Spinal cord (tissue), 10 donors: ENCODE results near the gene MYO1B. TPM values are rescaled to one million over a fixed set of nuclear protein-coding genes. Genes with fewer than 3 reads are reported as not detected.

Source experiments
- DNase-seq, 6 donors: peaks; one replicate each; pipeline versions ENCODE4 v3.0.0 to v3.0.0-alpha.2; 2013 to 2015; ENCODE audit warnings: low spot score in 6 of 6, low read depth in 4 of 6
- H3K27ac ChIP-seq: one replicate; pipeline ENCODE4 v1.5.1; 2013; ENCODE audit warnings: low read depth, low read length, control low read depth
- H3K27me3 ChIP-seq: one replicate; pipeline ENCODE4 v1.6.1; 2013; ENCODE audit warnings: low read length; ENCODE audit not compliant: control insufficient read depth, insufficient read depth
- H3K36me3 ChIP-seq: one replicate; pipeline ENCODE4 v1.6.1; 2013; ENCODE audit warnings: low read length; ENCODE audit not compliant: control insufficient read depth, insufficient read depth
- H3K4me1 ChIP-seq: one replicate; pipeline ENCODE4 v1.6.1; 2013; ENCODE audit warnings: low read length; ENCODE audit not compliant: control insufficient read depth, insufficient read depth
- H3K4me3 ChIP-seq: one replicate; pipeline ENCODE4 v1.5.1; 2013; ENCODE audit warnings: low read depth, low read length, control low read depth
- H3K9me3 ChIP-seq: one replicate; pipeline ENCODE4 v1.6.1; 2013; ENCODE audit warnings: low read length; ENCODE audit not compliant: control insufficient read depth, insufficient read depth
- WGBS: methylation state at CpG from one replicate; pipeline ENCODE4 v1.1.5; 2013; ENCODE audit warnings: missing lambda C conversion rate; ENCODE audit not compliant: insufficient coverage; 5-methylcytosine and 5-hydroxymethylcytosine counted together
- polyA plus RNA-seq, 2 donors: library from polyadenylated mRNA; unstranded; fragments of 120-200 nt; gene quantifications; one replicate each; pipeline ENCODE4 v1.2.1, GENCODE V29; 2013; ENCODE audit not compliant: insufficient read length in 2 of 2
- total RNA-seq, 2 donors: library from RNA; depleted of rRNA in 1 of 2; stranded (reverse); fragments of 120-200 nt in 1 of 2; fragments of >200 nt in 1 of 2; gene quantifications; one replicate each; pipeline versions ENCODE4 v1.2.3 to v1.2.4, GENCODE V29; 2013 to 2014
- donor health status: healthy.

MYO1B gene
- total and polyA plus RNA-seq, 4 donors, result 33.5 to 67.6 (median 54.5) TPM

DNA sequence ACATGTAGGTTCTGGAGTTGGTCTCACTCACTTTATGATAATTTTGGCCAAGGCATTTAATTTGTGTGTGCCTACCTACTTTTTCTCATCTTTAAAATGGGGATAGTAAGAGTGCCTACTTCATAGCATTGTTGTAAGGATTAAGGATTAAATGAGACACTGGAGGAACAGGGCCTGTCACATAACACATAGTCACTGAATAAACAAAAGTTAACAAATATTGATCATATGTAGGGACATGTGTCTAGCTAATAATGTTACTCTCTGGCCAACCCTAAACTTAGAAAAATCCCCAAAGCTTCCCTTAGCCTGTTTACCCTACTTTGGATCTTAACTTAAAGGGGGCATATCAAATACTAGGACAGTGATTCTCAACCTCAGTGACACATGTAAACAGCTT is 169.9 kb downstream of the MYO1B start:
- Histone ChIP-seq H3K36me3 (no peaks in the 10 kb centered on the region), H3K27ac (no peak overlapping the region), H3K4me1 (peaks cover 3% of the 10 kb centered on the region), H3K9me3 (no peaks in the 10 kb centered on the region), H3K27me3 (no peaks in the 10 kb centered on the region), H3K4me3 (no peak overlapping the region)
- DNase-seq, result no peak

DNA sequence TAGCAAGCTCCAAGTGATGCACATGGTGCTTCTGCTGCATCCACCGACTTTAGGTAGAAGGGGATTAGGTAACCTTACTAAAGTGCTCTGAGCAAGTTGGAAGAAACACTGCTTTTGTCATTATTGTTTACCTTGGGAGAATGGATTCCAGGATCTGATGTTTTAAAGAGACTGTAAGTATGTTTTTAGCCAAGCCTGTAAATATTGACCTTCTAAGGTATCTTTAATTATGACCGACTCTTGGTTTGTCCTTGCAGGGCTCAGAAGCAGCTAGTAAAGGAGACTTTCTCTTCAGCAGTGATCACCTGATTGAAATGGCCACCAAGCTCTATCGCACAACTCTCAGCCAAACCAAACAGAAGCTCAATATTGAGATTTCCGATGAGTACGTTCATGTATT is 170.7 kb downstream of the MYO1B start:
- H3K4me3 ChIP-seq, result no peak overlapping the region
- peaks cover 3% of the 10 kb centered on the region for H3K4me1 ChIP-seq
- 96% methylated on average over 3 of the region's 5 CpGs for WGBS
- H3K36me3 ChIP-seq, result no peaks in the 10 kb centered on the region
- no peak overlapping the region for H3K27ac ChIP-seq
- DNase-seq, result no peak
- H3K27me3 ChIP-seq, result no peaks in the 10 kb centered on the region
- no peaks in the 10 kb centered on the region for H3K9me3 ChIP-seq

- H3K4me3 ChIP-seq, result no peak overlapping the region
- WGBS, result 82% methylated on average over 6 of the region's 7 CpGs
- no peak for DNase-seq
These were observed 172.5 kb downstream of the MYO1B start for GRCh38 chr2:191417746-191418145.

DNA sequence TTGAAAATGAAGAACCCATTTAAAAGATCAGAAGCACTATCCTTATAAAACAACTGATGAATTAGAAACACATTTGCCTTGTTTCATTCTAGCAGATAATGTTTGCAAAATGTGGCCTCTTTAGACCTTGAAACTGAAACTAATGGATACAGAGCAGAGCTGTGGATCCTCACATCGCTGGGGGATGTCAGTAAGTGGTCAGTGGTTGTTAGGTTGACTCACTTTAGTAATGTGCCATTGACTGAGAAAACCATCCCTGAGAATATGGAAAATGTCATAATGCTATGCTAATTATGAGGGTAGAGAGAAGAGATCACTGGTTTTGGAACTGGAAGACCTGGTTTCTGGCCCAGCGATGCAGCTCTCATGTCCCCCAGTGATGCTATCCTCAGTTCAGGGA is 176.7 kb downstream of the MYO1B start:
- no peak for DNase-seq
- Histone ChIP-seq H3K4me1 (peaks cover 3% of the 10 kb centered on the region), H3K36me3 (no peaks in the 10 kb centered on the region), H3K9me3 (no peaks in the 10 kb centered on the region), H3K27ac (no peak overlapping the region), H3K4me3 (no peak overlapping the region), H3K27me3 (no peaks in the 10 kb centered on the region)
- 100% methylated on average over 2 of the region's 2 CpGs for WGBS

More at GRCh38 chr2:191417746-191418145, 172.5 kb downstream of the MYO1B start:
- H3K9me3 ChIP-seq, result no peaks in the 10 kb centered on the region
- H3K36me3 ChIP-seq, result no peaks in the 10 kb centered on the region
- no peaks in the 10 kb centered on the region for H3K27me3 ChIP-seq
- no peak overlapping the region for H3K27ac ChIP-seq
- H3K4me1 ChIP-seq, result peaks cover 3% of the 10 kb centered on the region

GRCh38 chr2:191427031-191427430 is 181.8 kb downstream of the MYO1B start:
- no peaks in the 10 kb centered on the region for H3K27me3 ChIP-seq
- H3K27ac ChIP-seq, result no peak overlapping the region
- no peak for DNase-seq
- no peaks in the 10 kb centered on the region for H3K36me3 ChIP-seq
- WGBS, result 100% methylated on average over 2 of the region's 4 CpGs
- H3K4me1 ChIP-seq, result no peaks in the 10 kb centered on the region
- no peak overlapping the region for H3K4me3 ChIP-seq
- no peaks in the 10 kb centered on the region for H3K9me3 ChIP-seq

DNA sequence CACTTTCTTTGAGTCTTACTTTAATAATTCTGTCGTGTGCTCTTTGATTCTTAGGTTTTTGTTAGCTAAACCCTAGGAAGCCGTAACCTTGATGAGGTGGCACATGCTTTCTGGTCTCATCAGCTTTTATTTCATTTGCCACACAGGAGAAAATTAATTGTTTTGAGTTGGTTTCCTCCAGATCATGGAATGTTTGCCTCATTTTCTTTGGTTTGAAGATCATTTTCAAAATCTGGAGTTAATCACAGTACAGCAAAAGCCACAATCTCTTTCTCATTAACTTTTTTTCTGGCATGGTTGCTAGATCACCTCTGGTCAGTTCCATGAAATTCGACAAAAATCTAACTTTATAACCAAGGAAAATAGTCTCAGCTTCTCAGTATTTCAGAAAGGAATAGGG is 182.9 kb downstream of the MYO1B start:
- no peaks in the 10 kb centered on the region for H3K27me3 ChIP-seq
- DNase-seq, result no peak
- no peak overlapping the region for H3K4me3 ChIP-seq
- no peak overlapping the region for H3K27ac ChIP-seq
- no peaks in the 10 kb centered on the region for H3K9me3 ChIP-seq
- no peaks in the 10 kb centered on the region for H3K4me1 ChIP-seq
- WGBS, result 100% methylated on average over 1 of the region's 3 CpGs
- no peaks in the 10 kb centered on the region for H3K36me3 ChIP-seq

DNA sequence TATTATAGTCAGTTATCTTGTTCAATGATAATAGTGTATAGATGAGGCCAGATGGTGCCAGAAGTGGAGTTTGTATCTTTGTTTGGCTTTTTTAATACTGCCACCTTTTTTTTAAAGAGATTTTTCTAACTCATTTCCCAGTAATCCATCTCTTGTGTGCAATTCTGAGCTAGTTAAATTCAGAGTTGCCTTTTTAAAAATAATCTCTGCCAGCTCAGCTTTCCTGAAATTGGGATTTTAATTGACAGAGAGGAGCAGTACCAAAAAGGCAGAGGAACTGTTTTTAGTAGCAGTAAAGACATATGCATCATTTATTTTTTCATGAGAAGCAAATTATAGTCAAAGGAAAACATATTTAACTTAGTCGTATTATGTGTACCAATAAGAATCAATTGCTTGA is 185.3 kb downstream of the MYO1B start:
- WGBS, result no CpG with 5 or more reads among the region's 1 CpG
- Histone ChIP-seq H3K9me3 (no peaks in the 10 kb centered on the region), H3K36me3 (no peaks in the 10 kb centered on the region), H3K27ac (no peak overlapping the region), H3K4me1 (no peaks in the 10 kb centered on the region), H3K4me3 (no peak overlapping the region), H3K27me3 (no peaks in the 10 kb centered on the region)
- peak in 1 of 6 donors; percentile 52 for DNase-seq

- Histone ChIP-seq H3K4me3 (no peak overlapping the region), H3K4me1 (no peaks in the 10 kb centered on the region), H3K27me3 (no peaks in the 10 kb centered on the region), H3K9me3 (no peaks in the 10 kb centered on the region), H3K36me3 (no peaks in the 10 kb centered on the region), H3K27ac (no peak overlapping the region)
- WGBS, result no CpG with 5 or more reads among the region's 4 CpGs
- no peak for DNase-seq
These were observed 186.9 kb downstream of the MYO1B start for GRCh38 chr2:191432121-191432520.

- H3K27ac ChIP-seq, result no peak overlapping the region
- WGBS, result 89% methylated on average over 3 of the region's 3 CpGs
- H3K4me1 ChIP-seq, result no peaks in the 10 kb centered on the region
- H3K36me3 ChIP-seq, result no peaks in the 10 kb centered on the region
- DNase-seq, result no peak
- no peaks in the 10 kb centered on the region for H3K9me3 ChIP-seq
- no peaks in the 10 kb centered on the region for H3K27me3 ChIP-seq
- no peak overlapping the region for H3K4me3 ChIP-seq
These were observed 188.9 kb downstream of the MYO1B start for GRCh38 chr2:191434072-191434471.

- Histone ChIP-seq H3K4me3 (no peak overlapping the region), H3K4me1 (no peaks in the 10 kb centered on the region), H3K27me3 (no peaks in the 10 kb centered on the region), H3K36me3 (no peaks in the 10 kb centered on the region), H3K9me3 (no peaks in the 10 kb centered on the region), H3K27ac (no peak overlapping the region)
- 91% methylated on average over 4 of the region's 6 CpGs for WGBS
- DNase-seq, result no peak
These were observed 189.9 kb downstream of the MYO1B start for GRCh38 chr2:191435141-191435540.
